ENCODE measurements around the gene RAPGEF1.
A peak's percentile ranks its signal among the peaks of the same experiment; 100 is the strongest.

The RAPGEF1 gene

GRCh38 chr9:131752231-131752884, 12.5 kb upstream of the RAPGEF1 start:
- DNase-seq (ENCODE audit: low spot score), result no peak

GRCh38 chr9:131748411-131748955, 8.6 kb upstream of the RAPGEF1 start:
- DNase-seq (ENCODE audit: low spot score), result no peak

GRCh38 chr9:131747352-131747751, 7.5 kb upstream of the RAPGEF1 start:
- DNase-seq (ENCODE audit: low spot score), result peak; percentile 89

DNA sequence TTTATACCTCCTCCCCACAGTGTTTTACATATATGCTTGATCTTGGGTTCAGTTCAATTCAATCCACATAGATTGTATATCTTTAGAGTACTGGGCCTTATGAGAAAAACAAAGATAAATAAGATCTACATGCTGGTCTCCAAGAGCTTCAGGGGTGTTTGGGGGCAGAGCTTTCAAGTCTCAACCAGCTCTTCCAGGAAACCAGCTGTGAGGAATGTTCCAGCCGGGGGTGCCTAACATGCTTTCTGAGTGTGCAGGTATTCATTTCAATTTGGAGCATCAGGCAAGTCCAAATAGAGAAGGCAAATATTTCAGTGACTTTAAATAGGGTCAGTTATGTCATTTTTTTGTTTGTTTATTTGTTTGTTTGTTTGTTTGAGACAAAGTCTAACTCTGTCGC, 5.7 kb upstream of the RAPGEF1 start:
- no peak for DNase-seq (ENCODE audit: low spot score)

GRCh38 chr9:131744720-131745201, 4.9 kb upstream of the RAPGEF1 start:
- no peak for DNase-seq (ENCODE audit: low spot score)

GRCh38 chr9:131744171-131744719, 4.4 kb upstream of the RAPGEF1 start:
- peak; percentile 66 for DNase-seq (ENCODE audit: low spot score)

- no peak for DNase-seq (ENCODE audit: low spot score)
Observed at GRCh38 chr9:131743501-131743900, 3.6 kb upstream of the RAPGEF1 start.

GRCh38 chr9:131743096-131743495, 3.2 kb upstream of the RAPGEF1 start:
- DNase-seq (ENCODE audit: low spot score), result no peak

DNA sequence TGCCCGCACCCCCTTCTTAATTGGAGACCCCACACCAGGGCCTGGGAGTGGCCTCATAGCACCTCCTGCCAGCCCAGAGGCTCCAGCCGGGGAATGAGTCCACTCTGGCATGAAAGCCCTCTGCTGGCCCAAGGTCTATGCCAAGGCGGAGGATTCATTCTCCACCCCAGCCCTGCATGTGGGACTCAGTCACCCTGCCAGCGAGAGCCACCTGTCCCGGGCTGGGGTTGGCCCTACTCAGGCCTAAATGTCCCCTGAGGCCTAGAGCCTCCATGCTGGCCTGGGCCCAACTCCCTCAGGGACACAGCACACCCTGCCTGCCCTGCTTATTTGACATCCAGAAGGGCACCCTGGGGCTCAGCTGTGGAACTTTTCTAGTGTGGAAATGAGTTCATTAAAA, 1.0 kb upstream of the RAPGEF1 start:
- DNase-seq (ENCODE audit: low spot score), result no peak

GRCh38 chr9:131739133-131739958, 530 bp downstream of the RAPGEF1 start:
- DNase-seq (ENCODE audit: low spot score), result no peak

GRCh38 chr9:131738293-131739132, 1.4 kb downstream of the RAPGEF1 start:
- DNase-seq (ENCODE audit: low spot score), result no peak

DNA sequence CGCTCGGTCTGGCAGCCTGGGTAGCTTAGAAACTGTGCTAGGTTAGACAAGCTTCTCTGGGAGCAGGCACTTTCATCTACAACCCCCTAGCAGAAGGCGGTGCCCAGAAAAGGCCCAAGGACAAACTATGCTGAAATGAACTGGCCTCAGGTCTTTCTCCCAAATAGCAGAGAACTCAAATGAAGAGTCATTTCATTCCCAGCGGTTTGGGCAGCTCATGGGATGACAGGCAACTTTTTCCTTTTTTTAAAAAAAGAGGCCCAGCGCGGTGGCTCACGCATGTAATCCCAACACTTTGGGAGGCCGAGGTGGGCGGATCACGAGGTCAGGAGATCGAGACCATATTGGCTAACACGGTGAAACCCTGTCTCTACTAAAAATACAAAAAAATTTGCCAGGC, 2.5 kb downstream of the RAPGEF1 start:
- no peak for DNase-seq (ENCODE audit: low spot score)

DNA sequence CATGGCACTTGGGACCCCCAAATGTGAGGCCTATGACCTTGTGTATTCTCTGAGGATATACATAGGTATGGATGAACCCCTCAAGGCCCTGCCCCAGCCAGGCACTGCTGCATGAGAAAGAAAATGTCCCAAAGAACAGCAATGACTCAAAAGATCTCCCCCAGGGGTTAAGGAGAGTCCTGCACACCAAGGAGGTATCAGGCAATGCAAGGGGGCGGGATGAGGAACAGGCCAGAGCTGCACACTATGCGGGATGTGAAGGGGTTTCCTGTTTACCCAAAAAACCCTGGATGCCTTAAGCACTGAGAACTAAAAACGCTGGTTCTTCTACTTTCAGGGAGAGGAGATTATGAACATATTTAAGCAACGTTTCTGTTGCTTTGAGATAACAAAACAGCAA, 3.4 kb downstream of the RAPGEF1 start:
- no peak for DNase-seq (ENCODE audit: low spot score)

DNA sequence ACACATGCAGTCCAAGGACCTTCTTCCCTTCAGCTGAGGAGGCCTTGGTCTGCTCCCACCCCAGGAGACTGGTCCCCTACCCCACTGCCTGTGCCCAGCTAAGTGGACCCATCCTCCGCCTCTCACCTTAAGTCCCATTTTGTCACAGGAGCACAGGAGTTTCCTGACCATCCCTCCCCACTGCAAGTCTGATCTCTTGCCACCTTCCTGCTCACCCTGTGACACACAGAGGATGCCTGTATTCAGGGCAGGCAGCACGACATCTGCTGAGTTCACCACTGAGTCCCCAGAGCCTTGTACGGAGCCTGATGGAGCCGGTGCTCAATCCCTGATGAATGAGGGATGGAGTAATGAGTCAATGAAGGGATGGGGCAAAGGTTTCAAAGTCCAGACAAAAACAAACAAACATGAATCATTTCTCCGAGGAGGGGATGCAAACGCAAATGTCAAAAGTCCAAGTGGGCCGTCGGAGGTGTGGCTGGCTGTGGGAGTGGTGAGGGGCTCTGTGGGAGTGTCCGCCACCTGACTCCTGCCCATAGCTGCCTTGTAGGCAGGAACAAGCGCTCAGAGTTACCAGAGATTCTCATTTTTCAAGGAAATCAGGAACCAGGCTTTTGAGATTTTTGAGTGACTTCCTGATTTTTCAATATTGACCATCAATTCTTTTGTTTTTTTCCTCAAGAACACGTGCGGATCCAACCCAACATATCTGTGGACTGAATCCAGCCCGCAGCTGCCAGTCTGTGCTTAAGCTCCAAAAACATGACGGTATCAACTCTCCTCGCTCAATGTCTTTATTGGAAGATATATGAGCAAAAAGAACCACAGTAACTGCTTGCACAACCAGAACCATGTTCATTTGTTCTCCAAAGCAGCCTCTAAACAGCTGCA, 4.4 kb downstream of the RAPGEF1 start:
- no peak for DNase-seq (ENCODE audit: low spot score)

DNA sequence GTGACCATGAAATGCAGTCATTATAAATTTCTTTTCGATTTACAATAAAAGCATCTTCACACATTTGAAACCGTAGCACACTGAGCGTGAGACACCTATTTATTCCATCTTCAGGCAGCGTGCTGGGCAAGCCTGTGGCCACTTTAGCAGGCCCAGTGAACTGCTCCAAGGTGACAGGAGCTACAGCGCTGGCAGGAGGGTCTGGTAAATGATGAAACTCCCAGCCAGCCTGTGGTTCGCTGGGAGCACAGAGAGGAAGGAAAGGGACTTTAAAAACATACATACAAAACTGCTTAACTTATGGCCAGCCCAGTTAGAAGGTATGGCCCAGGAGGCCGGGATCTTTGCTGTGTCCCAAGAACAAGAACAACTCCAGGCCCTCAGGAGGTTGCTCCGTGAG, 5.1 kb downstream of the RAPGEF1 start:
- DNase-seq (ENCODE audit: low spot score), result no peak

DNA sequence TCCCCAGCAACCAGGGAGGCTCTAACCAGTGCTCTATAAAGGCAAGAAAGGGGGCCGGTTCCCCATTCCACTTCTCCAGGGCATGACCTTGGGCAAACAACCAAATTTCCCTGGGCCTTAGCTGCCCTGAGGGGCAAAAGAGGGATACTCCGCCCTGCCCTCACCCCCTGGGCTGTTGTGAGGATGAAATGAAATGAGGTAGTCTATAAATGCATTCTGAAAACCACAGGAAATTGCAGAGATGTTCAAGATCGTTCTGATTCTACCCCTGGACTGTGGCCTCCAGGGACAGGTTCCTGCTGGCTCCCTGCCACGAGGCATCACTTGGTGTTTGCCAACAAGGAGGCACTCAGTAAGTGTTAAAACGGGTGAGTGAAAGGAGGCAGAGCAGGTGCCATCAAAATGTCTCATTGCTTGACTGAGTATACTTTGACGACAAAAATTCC, 5.7 kb downstream of the RAPGEF1 start:
- DNase-seq (ENCODE audit: low spot score), result no peak

DNA sequence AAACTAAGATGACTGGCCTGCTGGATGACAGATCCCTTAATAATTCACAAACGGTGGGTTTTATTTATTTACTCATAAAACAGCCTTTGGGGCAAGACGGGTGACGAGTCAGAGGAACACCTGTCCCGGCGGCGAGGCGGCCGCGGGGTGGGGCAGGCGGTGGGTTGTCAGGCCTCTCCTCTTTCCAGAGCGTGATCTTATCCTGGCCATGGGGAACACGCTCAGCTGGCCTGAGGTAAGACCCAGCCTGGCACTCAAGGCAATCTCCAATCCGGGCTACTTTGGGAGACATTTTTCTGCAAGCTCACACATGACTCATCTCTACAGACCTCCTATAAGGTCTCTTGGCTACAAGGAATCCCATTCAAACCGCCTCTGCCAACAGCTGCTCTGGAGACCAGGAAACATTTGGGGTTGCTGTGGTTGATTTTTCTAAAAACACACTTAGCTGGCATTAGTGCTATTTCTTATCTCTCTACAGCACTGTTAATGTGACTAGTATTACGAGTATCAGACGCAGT, 6.3 kb downstream of the RAPGEF1 start:
- DNase-seq (ENCODE audit: low spot score), result no peak

- no peak for DNase-seq (ENCODE audit: low spot score)
Observed at GRCh38 chr9:131732636-131733289, 7.1 kb downstream of the RAPGEF1 start.

DNA sequence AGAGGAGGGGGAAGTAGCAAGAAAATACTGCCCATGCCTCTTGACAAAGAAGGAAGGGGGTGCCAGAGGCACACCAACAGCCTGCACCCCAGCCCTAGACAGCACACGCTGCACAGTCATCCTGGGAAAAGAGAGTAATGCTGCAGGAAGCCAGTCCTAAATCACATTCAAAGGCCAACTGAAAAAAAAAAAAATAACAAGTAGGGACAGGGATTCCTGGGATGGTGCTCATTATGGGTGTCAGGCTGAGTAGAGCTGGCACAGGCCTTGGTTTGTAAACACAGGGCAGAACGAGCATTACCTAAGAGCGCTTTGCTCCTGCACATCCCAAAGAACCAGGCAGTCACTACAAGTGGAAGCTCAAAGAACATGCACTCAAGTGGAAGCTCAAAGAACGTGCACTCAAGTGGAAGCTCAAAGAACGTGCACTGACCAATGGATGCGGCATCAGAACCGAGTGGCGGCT, 7.8 kb downstream of the RAPGEF1 start:
- DNase-seq (ENCODE audit: low spot score), result no peak

GRCh38 chr9:131731644-131732043, 8.2 kb downstream of the RAPGEF1 start:
- no peak for DNase-seq (ENCODE audit: low spot score)

All from pons (tissue), 1 donor.